Smooth muscle cell (in vitro differentiated cells): ENCODE data around the gene P2RX4. TPM values are rescaled to one million over a fixed set of nuclear protein-coding genes. Genes with fewer than 3 reads are reported as not detected.

Source experiments
- DNase-seq: peaks from one replicate; lab custom pipeline; 2025; ENCODE audit not compliant: unreplicated experiment; lab: John Stamatoyannopoulos, UW
- H2AFZ ChIP-seq: fragments of 200-600 bp; sonication (generic); 2 replicates; pipeline ENCODE4 v1.6.0; 2016; ENCODE audit warnings: antibody characterized with exemption, low read depth, mild to moderate bottlenecking
- H3F3A ChIP-seq: fragments of 200-600 bp; sonication (generic); 2 replicates; pipeline ENCODE4 v1.6.0; 2017; ENCODE audit warnings: antibody characterized with exemption, low read depth
- H3K27ac ChIP-seq: fragments of 200-600 bp; sonication (generic); 2 replicates; pipeline ENCODE4 v1.5.1; 2016; ENCODE audit warnings: low read depth, mild to moderate bottlenecking
- H3K27me3 ChIP-seq: fragments of 200-600 bp; sonication (generic); 2 replicates; pipeline ENCODE4 v1.6.1; 2016; ENCODE audit warnings: low read depth, mild to moderate bottlenecking
- H3K36me3 ChIP-seq: fragments of 200-600 bp; sonication (generic); 2 replicates; pipeline ENCODE4 v1.5.1; 2016; ENCODE audit warnings: low read depth
- H3K4me1 ChIP-seq: fragments of 200-600 bp; sonication (generic); 2 replicates; pipeline ENCODE4 v1.5.1; 2016; ENCODE audit warnings: low read depth
- H3K4me2 ChIP-seq: fragments of 200-600 bp; sonication (generic); 2 replicates; pipeline ENCODE4 v1.6.0; 2016; ENCODE audit warnings: mild to moderate bottlenecking
- H3K4me3 ChIP-seq: fragments of 200-600 bp; sonication (generic); 2 replicates; pipeline ENCODE4 v1.5.1; 2016; ENCODE audit warnings: mild to moderate bottlenecking
- H3K79me2 ChIP-seq: fragments of 200-600 bp; sonication (generic); 2 replicates; pipeline ENCODE4 v1.6.0; 2016; ENCODE audit warnings: low read depth, mild to moderate bottlenecking
- H3K9ac ChIP-seq: fragments of 200-600 bp; sonication (generic); 2 replicates; pipeline ENCODE4 v1.6.0; 2016; ENCODE audit warnings: low read depth
- H3K9me3 ChIP-seq: fragments of 200-600 bp; sonication (generic); replicated peaks from 2 replicates; pipeline ENCODE4 v1.5.1; 2016; ENCODE audit warnings: low read depth
- H4K20me1 ChIP-seq: fragments of 200-600 bp; sonication (generic); 2 replicates; pipeline ENCODE4 v1.6.0; 2016; ENCODE audit warnings: low read depth
- WGBS: methylation state at CpG from one replicate; pipeline ENCODE4 v1.1.7; 2016; ENCODE audit warnings: low lambda C conversion rate; 5-methylcytosine and 5-hydroxymethylcytosine counted together
- polyA plus RNA-seq: library from polyadenylated mRNA; unstranded; fragments of >200 nt; fragmentation: Nextera tagmentation; extraction: Ambion mirVana; gene quantifications from 2 replicates; pipeline ENCODE4 v1.2.1, GENCODE V29; 2016
- total RNA-seq: library from RNA; depleted of rRNA; stranded (reverse); fragments of >200 nt; gene quantifications from 2 replicates; pipeline ENCODE4 v1.2.3, GENCODE V29; 2014
- TF ChIP-seq, protein P1 (sequence below): fragments of 200-600 bp; sonication (generic); IDR thresholded peaks from 2 replicates; pipeline ENCODE4 v1.5.1; 2017; ENCODE audit warnings: borderline replicate concordance, mild to moderate bottlenecking, antibody characterized with exemption; ENCODE audit not compliant: insufficient read depth, poor library complexity, severe bottlenecking

Gene P2RX4
- total and polyA plus RNA-seq, 2 experiments from 2014 or later, result 20.6 to 32.2 TPM

DNA sequence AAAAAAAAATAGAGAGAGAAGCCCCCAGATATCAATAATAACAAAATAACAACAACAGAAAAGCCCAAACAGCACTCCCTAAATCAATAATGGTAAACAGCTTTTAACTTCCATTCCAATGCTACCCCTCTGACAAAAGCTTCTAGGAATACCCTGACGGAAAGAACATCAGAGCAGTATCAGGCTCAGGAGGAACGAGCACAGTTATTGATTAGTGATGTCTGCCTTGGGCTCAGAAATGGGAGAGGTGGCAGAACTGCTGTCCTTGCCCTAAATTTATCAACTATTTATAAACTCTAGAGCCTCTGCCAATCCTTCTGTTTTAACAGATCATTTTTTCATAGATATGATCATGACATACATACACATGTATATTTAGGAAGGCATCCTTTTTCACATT is 41.9 kb downstream of the P2RX4 start:
- no peaks in the 10 kb centered on the region for H3K9me3 ChIP-seq
- no peak overlapping the region for H3K4me2 ChIP-seq
- TF ChIP-seq, protein P1, sequence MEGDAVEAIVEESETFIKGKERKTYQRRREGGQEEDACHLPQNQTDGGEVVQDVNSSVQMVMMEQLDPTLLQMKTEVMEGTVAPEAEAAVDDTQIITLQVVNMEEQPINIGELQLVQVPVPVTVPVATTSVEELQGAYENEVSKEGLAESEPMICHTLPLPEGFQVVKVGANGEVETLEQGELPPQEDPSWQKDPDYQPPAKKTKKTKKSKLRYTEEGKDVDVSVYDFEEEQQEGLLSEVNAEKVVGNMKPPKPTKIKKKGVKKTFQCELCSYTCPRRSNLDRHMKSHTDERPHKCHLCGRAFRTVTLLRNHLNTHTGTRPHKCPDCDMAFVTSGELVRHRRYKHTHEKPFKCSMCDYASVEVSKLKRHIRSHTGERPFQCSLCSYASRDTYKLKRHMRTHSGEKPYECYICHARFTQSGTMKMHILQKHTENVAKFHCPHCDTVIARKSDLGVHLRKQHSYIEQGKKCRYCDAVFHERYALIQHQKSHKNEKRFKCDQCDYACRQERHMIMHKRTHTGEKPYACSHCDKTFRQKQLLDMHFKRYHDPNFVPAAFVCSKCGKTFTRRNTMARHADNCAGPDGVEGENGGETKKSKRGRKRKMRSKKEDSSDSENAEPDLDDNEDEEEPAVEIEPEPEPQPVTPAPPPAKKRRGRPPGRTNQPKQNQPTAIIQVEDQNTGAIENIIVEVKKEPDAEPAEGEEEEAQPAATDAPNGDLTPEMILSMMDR, result no peak
- no peak for DNase-seq
- no peaks in the 10 kb centered on the region for H3K4me1 ChIP-seq
- H3K4me3 ChIP-seq, result no peak overlapping the region
- H3F3A ChIP-seq, result no peaks in the 10 kb centered on the region
- no peak overlapping the region for H3K27ac ChIP-seq
- no peaks in the 10 kb centered on the region for H3K27me3 ChIP-seq
- 100% methylated on average over 2 of the region's 2 CpGs for WGBS
- H4K20me1 ChIP-seq, result no peaks in the 10 kb centered on the region
- no peak overlapping the region for H2AFZ ChIP-seq
- no peaks in the 10 kb centered on the region for H3K79me2 ChIP-seq
- no peak overlapping the region for H3K9ac ChIP-seq
- peaks cover 4% of the 10 kb centered on the region for H3K36me3 ChIP-seq

DNA sequence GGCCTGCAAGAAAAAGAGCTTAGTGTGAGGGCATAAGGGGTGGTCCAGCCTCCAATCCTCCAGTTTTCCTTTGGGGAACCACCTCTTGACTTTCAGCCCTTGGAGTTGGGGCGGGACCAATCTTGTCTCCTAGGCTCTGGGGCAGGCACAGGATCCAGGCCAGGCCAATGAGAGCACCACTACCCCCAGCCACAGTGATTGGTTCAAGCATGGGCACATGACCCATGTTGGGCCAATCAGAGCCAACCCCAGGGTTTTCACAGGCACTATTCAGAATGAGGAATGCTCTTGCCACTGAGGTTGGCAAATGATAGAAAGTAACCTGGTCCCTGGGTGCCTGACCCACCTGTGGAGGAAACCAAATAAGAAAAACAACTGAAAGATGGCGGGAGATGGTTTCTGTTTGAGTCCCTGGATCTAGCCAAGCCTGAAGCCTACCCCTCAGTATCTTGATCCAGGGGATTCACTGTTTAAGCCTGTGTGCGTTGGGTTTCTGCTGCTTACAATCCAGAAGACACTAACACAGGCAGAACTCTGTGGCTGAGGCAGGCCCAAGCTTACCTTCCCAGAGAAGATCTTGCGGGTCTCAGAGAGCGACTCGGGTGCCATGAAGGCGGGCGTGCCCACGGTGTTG is 42.9 kb downstream of the P2RX4 start:
- Histone ChIP-seq H3K4me3 (no peak overlapping the region), H3K36me3 (peaks cover 4% of the 10 kb centered on the region)
- WGBS, result 97% methylated on average over 9 of the region's 9 CpGs

DNA sequence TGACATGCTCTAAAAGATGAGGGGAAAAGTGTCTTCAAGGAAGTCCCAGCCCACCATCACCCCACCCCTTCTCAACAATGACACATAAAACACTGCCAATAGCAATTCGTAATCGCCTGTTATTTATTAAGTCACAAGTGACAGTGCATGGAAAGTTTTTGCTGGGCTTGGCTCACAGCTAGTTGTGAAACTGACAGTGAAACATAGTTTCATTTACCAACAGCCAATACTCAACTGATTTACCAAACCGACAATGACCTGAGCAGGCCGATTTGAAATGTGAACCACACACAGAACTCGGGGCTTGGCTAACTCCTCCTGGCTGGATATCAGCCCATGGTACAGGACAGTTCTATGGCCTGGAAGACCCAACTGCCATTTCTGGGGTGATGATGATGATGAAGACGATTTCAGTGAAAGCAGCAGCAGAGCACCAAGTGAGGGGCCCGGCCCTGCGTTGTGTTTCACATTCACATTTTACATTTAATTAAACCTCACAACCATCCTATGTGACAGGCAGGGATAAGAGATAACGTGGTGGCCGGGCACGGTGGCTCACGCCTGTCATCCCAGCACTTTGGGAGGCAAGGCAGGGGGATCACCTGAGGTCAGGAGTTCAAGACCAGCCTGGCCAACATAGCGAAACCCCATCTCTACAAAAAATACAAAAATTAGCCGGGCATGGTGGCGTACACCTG is 43.9 kb downstream of the P2RX4 start:
- Histone ChIP-seq H3K27ac (no peak overlapping the region), H3K4me2 (no peak overlapping the region), H3K36me3 (peaks cover 4% of the 10 kb centered on the region), H3K9me3 (no peaks in the 10 kb centered on the region), H3K79me2 (no peaks in the 10 kb centered on the region), H4K20me1 (no peaks in the 10 kb centered on the region), H3K27me3 (no peaks in the 10 kb centered on the region), H3K9ac (no peak overlapping the region), H2AFZ (no peak overlapping the region), H3F3A (no peaks in the 10 kb centered on the region), H3K4me1 (no peaks in the 10 kb centered on the region), H3K4me3 (no peak overlapping the region)
- TF ChIP-seq, protein P1, result no peak
- DNase-seq, result no peak
- WGBS, result 98% methylated on average over 15 of the region's 15 CpGs

More for the DNA sequence above, 42.9 kb downstream of the P2RX4 start:
- no peaks in the 10 kb centered on the region for H3K9me3 ChIP-seq
- no peak overlapping the region for H3K4me2 ChIP-seq
- no peaks in the 10 kb centered on the region for H3F3A ChIP-seq
- TF ChIP-seq, protein P1, result no peak
- H3K4me1 ChIP-seq, result no peaks in the 10 kb centered on the region
- no peaks in the 10 kb centered on the region for H3K27me3 ChIP-seq
- H3K79me2 ChIP-seq, result no peaks in the 10 kb centered on the region
- no peak overlapping the region for H3K27ac ChIP-seq
- no peak overlapping the region for H3K9ac ChIP-seq
- DNase-seq, result no peak
- no peaks in the 10 kb centered on the region for H4K20me1 ChIP-seq
- H2AFZ ChIP-seq, result no peak overlapping the region
